Activated naive CD4-positive, alpha-beta T cell treated with Interleukin-2 at 50 U/mL for 16 hours (primary cell): ENCODE results near the gene KCNG4.

Experiments
- DNase-seq: peaks from one replicate; pipeline ENCODE4 v3.0.0-alpha.2; 2020

Gene KCNG4

GRCh38 chr16:84180519-84181140 is 59.2 kb downstream of the KCNG4 start:
- no peak for DNase-seq

- no peak for DNase-seq
Measured at GRCh38 chr16:84179612-84180320, 60.0 kb downstream of the KCNG4 start.

- no peak for DNase-seq
Measured at GRCh38 chr16:84178892-84179611, 60.8 kb downstream of the KCNG4 start.

GRCh38 chr16:84178146-84178765 is 61.6 kb downstream of the KCNG4 start:
- DNase-seq = no peak

- no peak for DNase-seq
Measured at GRCh38 chr16:84177741-84178073, 62.1 kb downstream of the KCNG4 start.

- no peak for DNase-seq
Measured at GRCh38 chr16:84176192-84177053, 63.4 kb downstream of the KCNG4 start.

- peak; percentile 58 for DNase-seq
Measured at GRCh38 chr16:84175350-84176081, 64.3 kb downstream of the KCNG4 start.

GRCh38 chr16:84174396-84174795 is 65.4 kb downstream of the KCNG4 start:
- DNase-seq = no peak

- no peak for DNase-seq
Measured at GRCh38 chr16:84169765-84170310, 70.0 kb downstream of the KCNG4 start.
